IPS DF 4.7 (cell line): ENCODE measurements around the gene NDUFA13.

ENCODE experiments used
- DNase-seq: peaks from one replicate; pipeline ENCODE4 v3.0.0-alpha.2; 2013; ENCODE audit warnings: low spot score; ENCODE audit errors: extremely low read depth

The NDUFA13 gene

GRCh38 chr19:19544954-19545591, 29.0 kb downstream of the NDUFA13 start:
- no peak for DNase-seq

DNA sequence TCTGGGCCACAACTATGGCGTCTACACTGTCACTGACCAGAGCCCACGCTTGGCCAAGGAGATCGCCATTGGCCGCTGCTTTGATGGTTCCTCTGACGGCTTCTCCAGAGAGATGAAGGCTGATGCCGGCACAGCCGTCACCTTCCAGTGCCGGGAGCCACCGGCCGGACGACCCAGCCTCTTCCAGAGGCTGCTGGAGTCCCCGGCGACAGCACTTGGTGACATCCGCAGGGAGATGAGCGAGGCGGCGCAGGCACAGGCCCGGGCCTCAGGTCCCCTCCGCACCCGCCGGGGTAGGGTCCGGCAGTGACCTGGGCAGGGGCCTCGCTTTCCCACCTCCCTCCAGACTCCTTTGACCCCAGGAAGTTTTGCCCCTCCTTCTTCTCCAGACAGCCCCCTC, 29.7 kb downstream of the NDUFA13 start:
- no peak for DNase-seq

DNA sequence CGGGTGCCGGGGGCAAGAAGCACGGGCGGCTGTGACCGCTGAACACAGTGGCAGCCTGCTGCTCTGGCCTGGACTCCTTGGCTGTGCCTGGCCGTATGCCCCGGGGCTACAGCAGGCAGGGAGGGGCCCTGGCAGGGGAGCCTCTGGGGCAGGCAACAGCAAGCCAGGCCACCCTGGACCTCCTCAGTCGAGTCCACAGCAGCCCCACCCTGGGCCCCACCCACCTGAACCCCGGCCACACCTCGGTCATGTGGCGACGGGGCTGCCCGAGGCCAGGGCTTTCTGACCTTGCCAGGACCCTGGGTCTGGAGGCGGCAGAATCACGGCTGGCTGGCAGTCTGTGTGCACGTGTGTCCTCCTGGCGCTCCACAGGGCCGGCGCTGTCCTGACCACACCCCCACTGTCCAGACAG, 30.7 kb downstream of the NDUFA13 start:
- DNase-seq: no peak

GRCh38 chr19:19547674-19548336, 31.8 kb downstream of the NDUFA13 start:
- no peak for DNase-seq

- no peak for DNase-seq
These were observed 33.1 kb downstream of the NDUFA13 start for GRCh38 chr19:19548915-19549759.

DNA sequence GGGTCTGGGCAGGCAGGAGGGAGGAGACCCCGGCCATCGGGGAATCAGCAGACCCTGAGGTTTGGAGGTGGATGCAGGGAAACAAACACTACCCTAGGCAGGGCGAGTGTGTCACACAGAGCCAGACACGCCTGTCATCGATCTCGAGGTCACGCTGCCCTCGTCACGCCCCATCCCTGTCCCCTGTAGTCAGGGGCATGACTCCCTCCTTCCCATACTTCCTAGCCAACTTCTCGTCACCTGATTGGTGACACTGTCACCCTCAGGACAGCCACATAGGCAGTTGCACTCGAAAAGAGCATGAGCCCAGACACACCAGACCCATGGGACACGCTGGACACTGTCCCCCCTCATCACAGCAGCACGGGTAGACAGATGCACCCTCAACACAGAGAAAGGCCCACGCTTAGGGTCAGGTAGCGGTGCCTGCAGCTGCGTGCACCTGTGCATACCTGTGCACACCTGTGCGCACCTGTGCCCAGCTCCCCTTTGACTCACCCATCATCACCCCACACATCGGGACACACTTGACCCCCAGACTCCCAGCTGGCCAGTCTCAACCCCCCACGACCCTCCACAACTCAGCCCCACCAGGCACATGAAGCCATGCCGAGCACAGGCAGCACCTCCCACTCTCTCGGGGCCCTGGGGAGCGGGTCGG, 33.9 kb downstream of the NDUFA13 start:
- no peak for DNase-seq

DNA sequence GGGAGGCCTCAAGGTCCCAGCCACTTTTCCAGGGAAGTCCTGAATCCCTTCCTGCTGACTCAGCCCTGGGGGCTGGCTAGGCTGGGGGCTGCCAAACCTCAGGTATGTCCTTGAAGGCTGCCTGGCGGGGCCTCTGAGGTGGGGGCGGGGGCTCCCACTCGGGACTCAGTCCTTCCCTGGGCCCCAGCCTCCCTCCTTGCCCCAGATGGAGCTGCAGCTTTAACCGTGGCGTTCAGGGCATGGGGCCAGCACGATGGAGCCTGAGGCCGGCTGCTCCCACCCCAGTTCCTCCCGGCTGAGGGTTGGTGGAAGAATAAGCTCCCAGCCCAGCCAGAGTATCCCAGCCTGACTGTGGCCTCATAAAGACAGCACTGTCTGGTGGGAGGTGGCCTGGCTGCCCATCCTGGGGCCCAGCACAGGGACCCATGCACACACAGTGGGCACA, 34.5 kb downstream of the NDUFA13 start:
- DNase-seq: no peak

- DNase-seq: no peak
These were observed 35.2 kb downstream of the NDUFA13 start for GRCh38 chr19:19550972-19551852.

GRCh38 chr19:19551853-19552192, 35.8 kb downstream of the NDUFA13 start:
- no peak for DNase-seq

DNA sequence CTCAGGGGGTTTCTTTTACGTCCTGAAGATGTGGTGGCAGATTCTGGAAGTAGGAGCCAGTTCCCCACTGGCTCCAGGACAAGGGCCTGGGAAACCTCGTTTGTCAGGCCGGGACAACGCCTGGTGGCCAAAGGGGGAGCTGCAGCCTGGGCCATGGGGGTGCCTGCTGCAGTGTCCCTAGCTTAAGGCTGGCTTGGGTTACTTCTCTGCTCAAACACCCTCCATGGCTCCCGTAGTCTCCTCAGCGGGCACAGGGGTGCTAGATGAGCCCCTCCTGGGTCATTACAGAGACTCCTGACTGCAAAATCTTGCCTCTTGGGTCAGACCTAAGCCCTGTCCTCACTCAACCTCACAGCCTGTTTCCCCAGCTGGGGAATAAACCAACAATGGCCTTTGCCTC, 36.8 kb downstream of the NDUFA13 start:
- no peak for DNase-seq

DNA sequence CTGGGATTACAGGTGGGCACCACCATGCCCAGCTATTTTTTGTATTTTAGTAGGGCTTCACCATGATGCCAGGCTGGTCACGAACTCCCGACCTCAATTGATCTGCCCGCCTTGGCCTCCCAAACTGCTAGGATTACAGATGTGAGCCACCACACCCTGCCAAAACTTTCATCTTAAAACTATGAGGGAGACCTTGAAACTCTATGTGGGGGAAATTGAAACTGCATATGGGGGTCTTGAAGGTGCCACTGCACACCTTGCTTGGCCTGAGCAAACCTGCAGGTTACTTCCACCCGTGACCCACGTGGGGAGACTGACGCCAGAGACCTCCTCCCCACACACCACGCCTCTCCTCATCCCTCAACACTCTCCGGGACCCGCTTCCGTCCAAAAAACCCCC, 37.6 kb downstream of the NDUFA13 start:
- no peak for DNase-seq

- DNase-seq: no peak
These were observed 38.3 kb downstream of the NDUFA13 start for GRCh38 chr19:19554074-19555023.

DNA sequence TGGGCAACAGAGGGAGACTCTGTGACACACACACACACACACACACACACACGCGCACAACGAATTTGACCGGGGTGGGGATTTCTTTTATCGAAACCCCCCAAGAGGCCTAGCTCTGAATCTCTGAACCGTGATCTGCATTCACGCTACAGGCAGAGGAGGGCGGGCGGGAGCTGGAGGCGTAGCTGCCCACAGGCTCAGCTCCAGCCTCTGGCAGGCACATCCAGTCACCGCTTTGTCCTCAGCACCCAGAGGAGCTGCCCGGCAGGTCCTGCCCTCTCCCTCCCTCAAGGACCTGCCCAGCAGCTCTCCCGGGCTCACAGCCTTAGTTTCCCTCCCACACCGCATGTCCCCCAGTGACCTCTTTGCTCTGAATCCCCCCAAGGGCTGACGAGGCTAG, 42.0 kb downstream of the NDUFA13 start:
- DNase-seq: no peak

DNA sequence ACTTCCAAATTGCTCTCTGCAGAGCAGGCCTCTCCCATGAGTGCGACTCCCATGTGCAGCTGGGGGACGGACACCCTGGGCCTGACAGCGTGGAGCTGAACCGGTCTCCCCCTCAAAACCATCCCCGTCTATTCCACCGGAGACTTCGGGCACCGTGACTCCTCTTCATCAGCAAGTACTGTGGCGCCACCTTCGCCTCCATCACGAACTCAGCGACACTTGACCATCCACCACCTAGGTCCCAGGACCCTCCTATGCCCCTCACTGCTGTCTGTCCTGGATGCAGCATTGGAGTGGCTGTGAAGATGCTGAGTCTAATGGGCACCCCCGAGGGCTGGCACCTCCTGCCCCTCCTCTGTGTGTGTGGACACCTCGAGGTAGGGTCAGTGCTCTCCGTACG, 42.6 kb downstream of the NDUFA13 start:
- no peak for DNase-seq

DNA sequence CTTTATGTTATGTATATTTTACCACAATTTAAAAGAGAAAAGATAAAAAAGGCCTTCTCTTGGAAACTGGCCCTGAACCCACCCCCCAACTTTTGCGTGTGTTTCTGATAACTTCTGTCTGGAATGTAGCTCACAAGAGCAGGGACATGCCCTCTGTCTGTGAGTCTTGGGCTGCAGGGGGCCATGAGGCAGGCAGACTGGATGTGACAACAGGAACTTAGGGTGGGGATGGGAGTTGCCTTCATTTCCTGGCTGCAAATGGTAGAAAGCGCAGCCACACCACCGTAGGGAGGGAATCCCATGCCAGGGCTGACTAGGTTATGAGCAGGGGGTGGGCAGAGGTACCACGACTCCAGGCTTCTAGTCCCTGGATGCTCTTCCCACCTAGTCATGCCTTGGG, 43.9 kb downstream of the NDUFA13 start:
- no peak for DNase-seq

DNA sequence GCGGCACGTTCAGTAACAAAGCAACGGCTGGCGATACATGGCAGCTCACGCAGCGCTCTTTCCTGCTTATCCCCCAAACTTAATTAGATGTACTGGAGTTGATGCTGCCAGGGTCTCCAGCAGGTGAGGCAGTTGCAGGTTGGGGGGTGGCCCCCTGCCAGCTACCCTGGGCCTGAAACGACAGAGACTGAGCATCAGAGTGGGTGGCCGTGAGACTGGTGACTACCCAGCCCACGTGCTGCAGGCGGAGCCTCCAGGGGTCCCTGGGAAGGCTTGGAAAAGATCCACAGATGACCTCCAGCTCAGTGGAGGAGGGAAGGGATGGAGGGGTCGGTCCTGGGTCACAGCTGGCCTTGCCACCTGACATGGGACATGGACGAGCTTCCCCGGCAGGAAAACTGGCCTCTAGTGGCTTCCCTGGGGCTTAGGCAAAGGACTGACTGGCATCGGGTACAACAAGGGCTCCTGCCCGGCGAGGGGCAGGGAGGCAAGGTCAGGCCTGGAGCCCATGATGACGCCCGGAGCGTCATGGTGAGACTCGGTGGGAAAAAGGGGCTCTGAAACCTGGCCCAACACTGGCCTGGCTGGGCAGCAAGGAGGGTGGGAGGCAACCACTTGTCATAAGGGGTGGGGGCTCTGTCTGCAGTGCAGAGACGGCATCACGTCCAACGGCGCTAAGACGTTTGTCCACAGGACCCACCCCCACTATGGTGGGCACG, 46.1 kb downstream of the NDUFA13 start:
- DNase-seq: no peak

DNA sequence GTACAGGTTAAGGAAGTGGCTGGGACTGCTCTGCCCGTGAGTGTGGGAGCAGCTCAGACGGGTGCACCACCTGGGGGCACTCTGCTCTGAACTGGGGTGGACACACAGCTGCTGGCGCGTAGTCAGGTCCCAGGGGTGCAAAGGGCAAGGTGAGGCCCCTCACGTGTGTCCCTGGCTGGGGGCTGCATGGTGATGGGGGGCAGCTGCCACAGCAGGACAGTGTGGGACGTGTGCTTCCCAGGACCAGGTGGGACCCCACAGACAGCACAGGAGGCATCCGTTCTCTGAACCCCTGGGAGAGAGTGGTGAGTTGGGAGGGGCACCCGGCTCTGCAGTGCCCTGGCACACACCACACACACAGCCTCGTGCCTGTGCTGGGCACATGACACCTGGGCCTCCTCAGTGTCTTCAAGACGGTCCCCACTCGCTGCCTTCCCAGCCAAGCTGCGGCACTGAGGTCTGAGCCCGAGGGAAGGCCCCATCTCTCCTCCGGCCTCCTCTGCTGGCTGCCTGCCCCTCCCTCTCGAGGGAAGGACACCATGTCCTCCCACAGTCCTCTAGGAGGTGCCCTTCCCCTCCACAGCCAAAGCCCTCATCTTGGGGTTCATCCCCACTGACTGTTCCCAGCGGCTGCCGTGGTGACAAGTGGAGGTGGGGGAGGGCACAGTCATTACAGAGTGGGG, 46.8 kb downstream of the NDUFA13 start:
- no peak for DNase-seq

DNA sequence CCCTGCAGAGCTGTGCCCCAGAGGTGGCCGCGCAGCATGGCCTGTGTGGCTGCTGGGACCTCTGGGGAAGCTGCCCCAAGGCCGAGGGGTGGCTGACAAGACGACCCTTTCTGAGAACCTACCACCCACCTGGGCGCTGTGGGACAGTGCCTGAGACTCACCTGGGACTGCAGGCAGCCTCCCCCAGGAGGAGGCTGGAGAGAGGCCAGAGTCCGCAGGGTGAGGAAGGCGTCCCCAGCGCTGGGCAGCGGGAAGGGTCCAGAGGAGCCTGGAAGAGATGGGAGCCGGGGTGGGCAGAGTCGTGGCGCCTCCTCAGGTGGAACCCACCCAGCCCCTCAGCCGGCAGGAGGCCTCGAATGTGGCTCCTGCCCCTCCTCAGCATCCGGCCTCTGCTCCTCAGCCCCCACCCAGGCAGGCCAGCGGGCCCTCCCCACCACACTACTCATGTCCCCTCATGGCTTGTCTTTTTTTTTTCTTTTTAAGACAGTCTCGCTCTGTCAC, 47.4 kb downstream of the NDUFA13 start:
- no peak for DNase-seq
